IMR-90 (cell line): ENCODE results near the gene NF1. TPM values are rescaled to one million over a fixed set of nuclear protein-coding genes. Genes with fewer than 3 reads are reported as not detected.
A peak's percentile ranks its signal among the peaks of the same experiment; 100 is the strongest.

Experiments
- ATAC-seq: fragments of 200-7000 bp; cut with Tn5 transposase; 2 replicates; pipeline ENCODE4 v1.9.1; 2020; ENCODE audit warnings: low read depth, mild to moderate bottlenecking, moderate library complexity
- BruUV-seq: library from RNA; stranded (reverse); fragments of 400-500 nt; replicated peaks from 2 replicates; lab custom pipeline; 2021; lab: Mats Ljungman, UMichigan
- CTCF ChIA-PET: fragments of 300-600 bp; formaldehyde crosslinking; extraction: SDS; loops from one replicate; lab custom pipeline; 2021; ENCODE audit warnings: antibody characterized with exemption; lab: Yijun Ruan, JAX
- POLR2A ChIA-PET: fragments of 300-600 bp; sonication (Branson Sonifier 250); formaldehyde crosslinking; loops from one replicate; lab custom pipeline; 2022; ENCODE audit warnings: antibody characterized with exemption; ENCODE audit not compliant: unreplicated experiment; lab: Charles Lee
- DNase-seq: peaks from one replicate; pipeline ENCODE4 v3.0.0; 2013
- H2AFZ ChIP-seq: replicated peaks from 2 replicates; pipeline ENCODE3; 2013; ENCODE audit warnings: low read length, mild to moderate bottlenecking; ENCODE audit not compliant: poor library complexity
- H2AK5ac ChIP-seq: 2 replicates; pipeline ENCODE4 v1.6.1; 2013; ENCODE audit warnings: low read depth, low read length, inconsistent platforms
- H2AK9ac ChIP-seq: replicated peaks from 2 replicates; pipeline ENCODE3; 2013; ENCODE audit warnings: mild to moderate bottlenecking, low read depth, low read length, moderate library complexity; ENCODE audit not compliant: poor library complexity
- H2BK120ac ChIP-seq: 2 replicates; pipeline ENCODE4 v1.6.1; 2013; ENCODE audit warnings: low read depth, low read length, inconsistent platforms
- H2BK15ac ChIP-seq: 3 replicates; pipeline ENCODE4 v1.6.1; 2013; ENCODE audit warnings: low read depth, low read length, inconsistent platforms
- H2BK20ac ChIP-seq: 2 replicates; pipeline ENCODE4 v1.6.1; 2013; ENCODE audit warnings: low read depth, mild to moderate bottlenecking, inconsistent platforms, low read length, moderate library complexity
- H2BK5ac ChIP-seq: 2 replicates; pipeline ENCODE4 v1.6.1; 2013; ENCODE audit warnings: mild to moderate bottlenecking, low read depth, low read length, inconsistent platforms; ENCODE audit not compliant: poor library complexity, severe bottlenecking
- H3K14ac ChIP-seq: replicated peaks from 2 replicates; pipeline ENCODE4 v1.6.1; 2013; ENCODE audit warnings: low read depth, low read length, inconsistent platforms
- H3K18ac ChIP-seq: 2 replicates; pipeline ENCODE4 v1.6.1; 2013; ENCODE audit warnings: low read depth, low read length, control low read depth
- H3K23ac ChIP-seq: 2 replicates; pipeline ENCODE4 v1.6.1; 2013; ENCODE audit warnings: low read depth, low read length, inconsistent platforms
- H3K27ac ChIP-seq: 2 replicates; pipeline ENCODE4 v1.5.1; 2013; ENCODE audit warnings: mild to moderate bottlenecking, control low read depth, low read length; ENCODE audit not compliant: insufficient read depth
- H3K27me3 ChIP-seq: 2 replicates; pipeline ENCODE4 v1.6.1; 2013; ENCODE audit warnings: low read length; ENCODE audit not compliant: control insufficient read depth, insufficient read depth
- H3K36me3 ChIP-seq: 2 replicates; pipeline ENCODE4 v1.6.1; 2013; ENCODE audit warnings: low read length, mixed read lengths; ENCODE audit not compliant: control insufficient read depth, insufficient read depth
- H3K4ac ChIP-seq: 2 replicates; pipeline ENCODE4 v1.6.1; 2013; ENCODE audit warnings: low read depth, low read length, inconsistent platforms
- H3K4me1 ChIP-seq: 2 replicates; pipeline ENCODE4 v1.6.1; 2013; ENCODE audit warnings: low read length, mixed read lengths; ENCODE audit not compliant: control insufficient read depth, insufficient read depth
- H3K4me2 ChIP-seq: 2 replicates; pipeline ENCODE4 v1.6.1; 2013; ENCODE audit warnings: low read depth, mild to moderate bottlenecking, control low read depth, low read length, moderate library complexity
- H3K4me3 ChIP-seq: 2 replicates; pipeline ENCODE4 v1.5.1; 2013; ENCODE audit warnings: low read depth, mild to moderate bottlenecking, control low read depth, low read length, moderate library complexity; ENCODE audit not compliant: insufficient read depth
- H3K56ac ChIP-seq: 2 replicates; pipeline ENCODE4 v1.6.1; 2013; ENCODE audit warnings: low read length, inconsistent platforms; ENCODE audit not compliant: insufficient read depth; ENCODE audit errors: extremely low read depth
- H3K79me1 ChIP-seq, 2 experiments: 2 replicates each; pipeline ENCODE4 v1.6.1; 2013; ENCODE audit warnings: low read length in 2 of 2, inconsistent platforms in 1 of 2, low read depth in 1 of 2
- H3K9ac ChIP-seq: 2 replicates; pipeline ENCODE4 v1.6.1; 2013; ENCODE audit warnings: low read depth, low read length, control low read depth
- H3K9me1 ChIP-seq: 2 replicates; pipeline ENCODE4 v1.6.1; 2013; ENCODE audit warnings: low read length, inconsistent platforms; ENCODE audit not compliant: insufficient read depth
- H3K9me3 ChIP-seq: 2 replicates; pipeline ENCODE4 v1.6.1; 2013; ENCODE audit warnings: low read length; ENCODE audit not compliant: control insufficient read depth, insufficient read depth
- H4K20me1 ChIP-seq: 2 replicates; pipeline ENCODE4 v1.6.1; 2013; ENCODE audit warnings: low read length, inconsistent platforms; ENCODE audit not compliant: insufficient read depth
- H4K5ac ChIP-seq: 2 replicates; pipeline ENCODE4 v1.6.1; 2013; ENCODE audit warnings: mild to moderate bottlenecking, low read depth, low read length, control low read depth
- H4K8ac ChIP-seq, 2 experiments: 2 replicates each; pipeline ENCODE4 v1.6.1; 2013; ENCODE audit warnings: low read depth in 2 of 2, low read length in 2 of 2, control low read depth in 1 of 2, inconsistent platforms in 1 of 2
- H4K91ac ChIP-seq: 2 replicates; pipeline ENCODE4 v1.6.1; 2013; ENCODE audit warnings: low read depth, low read length, inconsistent platforms; ENCODE audit not compliant: insufficient read depth
- MAZ ChIP-seq: IDR thresholded peaks from 2 replicates; pipeline ENCODE4 v1.6.1; 2012; ENCODE audit warnings: low read depth, mild to moderate bottlenecking, low read length, improper control_type of control experiment, moderate library complexity, borderline replicate concordance
- dilution Hi-C: fragments of 300-500 bp; cut with HindIII; formaldehyde crosslinking; loops from one replicate; pipeline ENCODE4 v1.14.3; 2018; ENCODE audit warnings: low sequenced_read_pairs; ENCODE audit not compliant: unreplicated experiment
- in situ Hi-C: fragments of 300-500 bp; cut with MboI; formaldehyde crosslinking; loops from 3 replicates; pipeline ENCODE4 v1.14.3; 2019; ENCODE audit warnings: low sequenced_read_pairs, inconsistent platforms, mixed read lengths
- intact Hi-C: fragments of 100-400 bp; cut with micrococcal nuclease; formaldehyde crosslinking; loops from 2 replicates; pipeline ENCODE4 v1.10.0; 2022
- polyA plus RNA-seq, 3 experiments: library from polyadenylated mRNA; depleted of rRNA; stranded (reverse); fragments of >200 nt; gene quantifications; 2 replicates each; pipeline ENCODE4 v1.2.3, GENCODE V29; 2012; ENCODE audit warnings: low replicate concordance in 1 of 3
- total RNA-seq: library from RNA; depleted of rRNA; stranded (reverse); fragments of >200 nt; gene quantifications from 2 replicates; pipeline ENCODE4 v1.2.3, GENCODE V29; 2012

Gene NF1
- total and polyA plus RNA-seq, 2 of the 4 experiments (the other 2 are of a cell fraction): 17.9 to 48.6 TPM

DNA sequence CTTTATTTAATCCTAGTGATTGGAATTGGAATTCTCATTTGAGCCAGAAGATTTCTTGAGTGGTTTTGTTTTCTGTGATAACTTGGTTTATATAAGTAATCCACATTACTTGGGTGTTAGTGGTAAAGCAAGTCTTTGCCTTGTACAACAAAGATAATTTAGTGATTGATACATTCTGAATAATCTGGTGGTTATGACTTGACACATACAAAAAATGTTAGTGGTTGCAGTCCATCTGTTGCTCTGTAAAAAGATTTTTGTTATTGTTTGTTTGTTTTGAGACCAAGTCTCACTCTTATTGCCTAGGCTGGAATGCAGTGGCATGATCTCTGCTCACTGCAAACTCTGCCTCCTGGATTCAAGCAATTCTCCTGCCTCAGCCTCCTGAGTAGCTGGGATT lies 189.1 kb downstream of the NF1 start:
- Histone ChIP-seq H3K27ac (no peak overlapping the region), H4K8ac (no peak overlapping the region), H3K4me1 (no peaks in the 10 kb centered on the region), H3K4me3 (no peak overlapping the region), H2BK120ac (no peak overlapping the region), H3K27me3 (no peaks in the 10 kb centered on the region), H3K9me3 (no peaks in the 10 kb centered on the region), H2BK5ac (no peak overlapping the region), H2AK9ac (no peak overlapping the region), H3K14ac (no peak overlapping the region), H3K56ac (no peak overlapping the region), H3K4me2 (no peak overlapping the region), H4K5ac (no peak overlapping the region), H3K23ac (no peak overlapping the region), H4K91ac (no peak overlapping the region), H2BK15ac (no peak overlapping the region), H2BK20ac (no peak overlapping the region), H2AK5ac (no peak overlapping the region), H3K9ac (no peak overlapping the region), H3K4ac (no peak overlapping the region), H3K36me3 (peaks cover 6% of the 10 kb centered on the region), H3K9me1 (0 out of 2 replicates have a peak, but pooled peaks cover 3% of the 10 kb centered on the region), H2AFZ (no peak overlapping the region), H4K20me1 (no peaks in the 10 kb centered on the region), H3K18ac (no peak overlapping the region), H3K79me1 (peaks cover 4 to 24% of the 10 kb centered on the region in 2 experiments; a peak in 3 of 4 replicates)
- in situ Hi-C loops (no loop called here), intact Hi-C loops (no loop called here), dilution Hi-C loops (no loop called here)
- ChIA-PET POLR2A (no interaction called here), CTCF (interaction anchor here (0.6 kb wide), 1 partner anchor 37 kb away, joined by 5 read pairs; the partner anchor contains the start of gene EVI2A)
- no peak for TF ChIP-seq MAZ
- 0 out of 2 replicates have a peak, but pooled peaks have one; percentile 11 for ATAC-seq
- BruUV-seq: no TSS peak
- no peak for DNase-seq
